Measurements from ENCODE around the gene U2AF2.

U2AF2 gene

GRCh38 chr19:55644191-55644833 is 10.5 kb upstream of the U2AF2 start:
- no peak for DNase-seq

GRCh38 chr19:55644842-55645511 is 9.9 kb upstream of the U2AF2 start:
- DNase-seq, result no peak

- no peak for DNase-seq
These were observed 9.3 kb upstream of the U2AF2 start for GRCh38 chr19:55645512-55645881.

- no peak for DNase-seq
These were observed 7.7 kb upstream of the U2AF2 start for GRCh38 chr19:55646889-55647731.

GRCh38 chr19:55647732-55648584 is 6.9 kb upstream of the U2AF2 start, which contains the start of gene CCDC106:
CCDC106 (plus strand) TSS chr19:55648212; CDS start chr19:55649047, 835 bp downstream.
- peak; percentile 52 for DNase-seq

- no peak for DNase-seq
These were observed 6.1 kb upstream of the U2AF2 start for GRCh38 chr19:55648585-55649267.

GRCh38 chr19:55649268-55650125 is 5.3 kb upstream of the U2AF2 start:
- no peak for DNase-seq

GRCh38 chr19:55650126-55650557 is 4.7 kb upstream of the U2AF2 start:
- no peak for DNase-seq

GRCh38 chr19:55650602-55651230 is 4.1 kb upstream of the U2AF2 start:
- DNase-seq, result no peak

GRCh38 chr19:55651236-55651635 is 3.6 kb upstream of the U2AF2 start:
- no peak for DNase-seq

- DNase-seq, result no peak
These were observed 2.3 kb upstream of the U2AF2 start for GRCh38 chr19:55652311-55653128.

GRCh38 chr19:55653651-55654322 is 1.0 kb upstream of the U2AF2 start:
- peak; percentile 96 for DNase-seq

- DNase-seq, result peak; percentile 99
These were observed 440 bp upstream of the U2AF2 start for GRCh38 chr19:55654323-55654867.

GRCh38 chr19:55655648-55656040 is 809 bp downstream of the U2AF2 start:
- DNase-seq, result no peak

GRCh38 chr19:55656552-55656951 is 1.7 kb downstream of the U2AF2 start:
- DNase-seq, result no peak

GRCh38 chr19:55656988-55657747 is 2.3 kb downstream of the U2AF2 start:
- no peak for DNase-seq

GRCh38 chr19:55658846-55659459 is 4.1 kb downstream of the U2AF2 start:
- no peak for DNase-seq

GRCh38 chr19:55659822-55660221 is 5.0 kb downstream of the U2AF2 start:
- DNase-seq, result no peak

All from stimulated activated CD4-positive, alpha-beta T cell treated with anti-CD3 and anti-CD28 coated beads, Interleukin-15, amount 100 ng/mL, for 24 hours (primary cell).